GM21619 (cell line): ENCODE data around the gene HDAC9.

Experiments
- ATAC-seq: cut with Tn5 transposase; IDR thresholded peaks from one replicate; pipeline ENCODE4 v1.9.1; 2021; ENCODE audit not compliant: unreplicated experiment

HDAC9 gene

GRCh38 chr7:18580950-18581349 is 85.4 kb downstream of the HDAC9 start:
- ATAC-seq, result no peak

GRCh38 chr7:18583305-18583704 is 87.8 kb downstream of the HDAC9 start:
- no peak for ATAC-seq

- ATAC-seq, result no peak
These were observed 94.7 kb downstream of the HDAC9 start for GRCh38 chr7:18590241-18590640.

GRCh38 chr7:18590744-18591340 is 95.3 kb downstream of the HDAC9 start:
- no peak for ATAC-seq

GRCh38 chr7:18593602-18594279 is 98.2 kb downstream of the HDAC9 start:
- ATAC-seq, result no peak

GRCh38 chr7:18597754-18598153 is 102.2 kb downstream of the HDAC9 start:
- ATAC-seq, result no peak

- no peak for ATAC-seq
These were observed 111.5 kb downstream of the HDAC9 start for GRCh38 chr7:18607025-18607424.

GRCh38 chr7:18610331-18610948 is 114.9 kb downstream of the HDAC9 start:
- ATAC-seq, result no peak

- ATAC-seq, result no peak
These were observed 119.3 kb downstream of the HDAC9 start for GRCh38 chr7:18614841-18615240.

GRCh38 chr7:18619311-18619710 is 123.8 kb downstream of the HDAC9 start:
- no peak for ATAC-seq

- ATAC-seq, result no peak
These were observed 127.8 kb downstream of the HDAC9 start for GRCh38 chr7:18623389-18623788.

- ATAC-seq, result no peak
These were observed 128.9 kb downstream of the HDAC9 start for GRCh38 chr7:18624459-18624858.

- no peak for ATAC-seq
These were observed 130.5 kb downstream of the HDAC9 start for GRCh38 chr7:18626086-18626485.

- ATAC-seq, result no peak
These were observed 131.2 kb downstream of the HDAC9 start for GRCh38 chr7:18626717-18627116.

GRCh38 chr7:18637516-18637915 is 142.0 kb downstream of the HDAC9 start:
- ATAC-seq, result no peak

GRCh38 chr7:18638594-18639452 is 143.3 kb downstream of the HDAC9 start:
- ATAC-seq, result no peak

GRCh38 chr7:18639711-18640110 is 144.2 kb downstream of the HDAC9 start:
- ATAC-seq, result no peak

- ATAC-seq, result no peak
These were observed 149.4 kb downstream of the HDAC9 start for GRCh38 chr7:18644981-18645380.

GRCh38 chr7:18647582-18647981 is 152.0 kb downstream of the HDAC9 start:
- ATAC-seq, result no peak

GRCh38 chr7:18648849-18649758 is 153.6 kb downstream of the HDAC9 start:
- ATAC-seq, result no peak
